ENCODE measurements around the gene FAM114A1. TPM values are rescaled to one million over a fixed set of nuclear protein-coding genes. Genes with fewer than 3 reads are reported as not detected.

FAM114A1 gene
- total and polyA plus RNA-seq, 2 experiments from 2014 or later: 110 to 140 TPM

GRCh38 chr4:38990241-38990640 lies 122.6 kb downstream of the FAM114A1 start:
- TF ChIP-seq CTCF (IDR thresholded peaks at IDR 0.05; ENCODE audit: poor library complexity) (no peak), EZH2 (IDR thresholded peaks at IDR 0.05; ENCODE audit: borderline replicate concordance) (no peak), EZH2phosphoT487 (IDR thresholded peaks at IDR 0.05; ENCODE audit: low read depth, severe bottlenecking, unreplicated experiment) (no peak)
- no peak overlapping the region for H3K27ac ChIP-seq
- no peaks in the 10 kb centered on the region for H4K20me1 ChIP-seq (ENCODE audit: insufficient read depth, poor library complexity, severe bottlenecking)
- 95% methylated on average over 5 of the region's 5 CpGs for WGBS (ENCODE audit: low lambda C conversion rate, missing lambda C conversion rate)
- H2AFZ ChIP-seq: no peak overlapping the region
- no peak for DNase-seq (ENCODE audit: low spot score)
- no peaks in the 10 kb centered on the region for H3K4me1 ChIP-seq (ENCODE audit: insufficient read depth)
- no peak overlapping the region for H3K4me2 ChIP-seq
- H3K9me2 ChIP-seq (replicated peaks; ENCODE audit: insufficient read depth): no peaks in the 10 kb centered on the region
- H3K27me3 ChIP-seq: no peaks in the 10 kb centered on the region
- no peaks in the 10 kb centered on the region for H3K36me3 ChIP-seq (replicated peaks; ENCODE audit: insufficient read depth, low read depth)
- no peaks in the 10 kb centered on the region for H3K9me3 ChIP-seq (ENCODE audit: low read depth)
- no peaks in the 10 kb centered on the region for H3K79me2 ChIP-seq
- H3K4me3 ChIP-seq: no peak overlapping the region

GRCh38 chr4:38993683-38994082 lies 126.1 kb downstream of the FAM114A1 start:
- H3K4me1 ChIP-seq (ENCODE audit: insufficient read depth): no peaks in the 10 kb centered on the region
- no peaks in the 10 kb centered on the region for H4K20me1 ChIP-seq (ENCODE audit: insufficient read depth, poor library complexity, severe bottlenecking)
- H3K4me2 ChIP-seq: no peak overlapping the region
- no peak overlapping the region for H3K4me3 ChIP-seq
- no peaks in the 10 kb centered on the region for H3K9me3 ChIP-seq (ENCODE audit: low read depth)
- H3K9me2 ChIP-seq (replicated peaks; ENCODE audit: insufficient read depth): no peaks in the 10 kb centered on the region
- 95% methylated on average over 3 of the region's 3 CpGs for WGBS (ENCODE audit: low lambda C conversion rate, missing lambda C conversion rate)
- no peaks in the 10 kb centered on the region for H3K79me2 ChIP-seq
- no peaks in the 10 kb centered on the region for H3K27me3 ChIP-seq
- H3K27ac ChIP-seq: no peak overlapping the region
- no peak for DNase-seq (ENCODE audit: low spot score)
- TF ChIP-seq EZH2 (IDR thresholded peaks at IDR 0.05; ENCODE audit: borderline replicate concordance) (no peak), EZH2phosphoT487 (IDR thresholded peaks at IDR 0.05; ENCODE audit: low read depth, severe bottlenecking, unreplicated experiment) (no peak), CTCF (IDR thresholded peaks at IDR 0.05; ENCODE audit: poor library complexity) (no peak)
- no peak overlapping the region for H2AFZ ChIP-seq
- no peaks in the 10 kb centered on the region for H3K36me3 ChIP-seq (replicated peaks; ENCODE audit: insufficient read depth, low read depth)

- Histone ChIP-seq H3K4me3 (no peak overlapping the region), H3K4me1 (ENCODE audit: insufficient read depth) (no peaks in the 10 kb centered on the region), H3K36me3 (replicated peaks; ENCODE audit: insufficient read depth, low read depth) (no peaks in the 10 kb centered on the region), H3K27ac (no peak overlapping the region), H3K4me2 (no peak overlapping the region), H3K9me3 (ENCODE audit: low read depth) (no peaks in the 10 kb centered on the region), H4K20me1 (ENCODE audit: insufficient read depth, poor library complexity, severe bottlenecking) (no peaks in the 10 kb centered on the region), H3K9me2 (replicated peaks; ENCODE audit: insufficient read depth) (no peaks in the 10 kb centered on the region), H2AFZ (no peak overlapping the region), H3K79me2 (no peaks in the 10 kb centered on the region), H3K27me3 (no peaks in the 10 kb centered on the region)
- DNase-seq (ENCODE audit: low spot score): no peak
- 96% methylated on average over 4 of the region's 4 CpGs for WGBS (ENCODE audit: low lambda C conversion rate, missing lambda C conversion rate)
- TF ChIP-seq EZH2 (IDR thresholded peaks at IDR 0.05; ENCODE audit: borderline replicate concordance) (no peak), EZH2phosphoT487 (IDR thresholded peaks at IDR 0.05; ENCODE audit: low read depth, severe bottlenecking, unreplicated experiment) (no peak), CTCF (IDR thresholded peaks at IDR 0.05; ENCODE audit: poor library complexity) (no peak)
Observed at GRCh38 chr4:38994135-38994534, 126.5 kb downstream of the FAM114A1 start.

MicroRNA genes within 50 kb of the gene (microRNA counts, 767-probe panel; counts per million panel counts)
- microRNA hsa-miR-574-3p (8,918 counts per million, percentile 67 among the panel's probes with 10 or more counts), microRNA hsa-miR-574-5p (8,648 counts per million, percentile 62 among the panel's probes with 10 or more counts)

Small RNAs within 50 kb of the gene (microRNA-seq; reads per million reads assigned to microRNA genes)
- gene MIR574: 3,169 reads per million, percentile 87 among the genes with 10 or more reads in this experiment

Small RNAs within 50 kb of the gene (small RNA-seq; reads per million reads assigned to genes)
- gene MIR574: 18.2 reads per million, percentile 96 among the genes with 10 or more reads in this experiment

Other genes starting within 250 kb of the FAM114A1 start
- 77.3 and 81.1 TPM in 2 replicates for gene KLF3, start 203.6 kb upstream of the FAM114A1 start, total RNA-seq
- gene KLF3, start 203.6 kb upstream of the FAM114A1 start, polyA plus RNA-seq: 68.4 and 74.2 TPM in 2 replicates
- gene TLR10, start 84.8 kb upstream of the FAM114A1 start, total RNA-seq: not detected in 2 replicates
- not detected in 2 replicates for gene TLR10, start 84.8 kb upstream of the FAM114A1 start, polyA plus RNA-seq
- gene TLR1, start 63.0 kb upstream of the FAM114A1 start, total RNA-seq: 2.7 and 4.2 TPM in 2 replicates
- 0.36 and 1.0 TPM in 2 replicates for gene TLR1, start 63.0 kb upstream of the FAM114A1 start, polyA plus RNA-seq
- gene TLR6, start 11.0 kb upstream of the FAM114A1 start, total RNA-seq: 1.1 and 2.6 TPM in 2 replicates
- gene TLR6, start 11.0 kb upstream of the FAM114A1 start, polyA plus RNA-seq: 0.24 and 0.56 TPM in 2 replicates
- gene TMEM156, start 164.6 kb downstream of the FAM114A1 start, total RNA-seq: 1.3 TPM in 1 of 2 replicates, not detected in the other
- not detected in 2 replicates for gene TMEM156, start 164.6 kb downstream of the FAM114A1 start, polyA plus RNA-seq
- gene KLHL5, start 194.4 kb downstream of the FAM114A1 start, total RNA-seq: 51.6 and 58.3 TPM in 2 replicates
- 28.1 and 30.2 TPM in 2 replicates for gene KLHL5, start 194.4 kb downstream of the FAM114A1 start, polyA plus RNA-seq